ENCODE results near the gene UFSP1. TPM values are rescaled to one million over a fixed set of nuclear protein-coding genes. Genes with fewer than 3 reads are reported as not detected.

Gene UFSP1
- polyA plus RNA-seq, 4 donors = 2.2 to 5.3 (median 4.2) TPM

GRCh38 chr7:100894860-100895700 is 5.6 kb upstream of the UFSP1 start:
- Histone ChIP-seq H3K27ac (ENCODE audit: low read depth in 1 of 3, low read length in 2 of 3) (peak overlapping the region in 1 of 3 donors; percentile 42), H3K27me3 (ENCODE audit: control insufficient read depth in 3 of 3, insufficient read depth in 3 of 3, low read length in 3 of 3) (peaks cover 0 to 31% (median 3%) of the 10 kb centered on the region in 3 donors), H3K9me3 (ENCODE audit: control insufficient read depth in 2 of 2, insufficient read depth in 1 of 2, low read depth in 1 of 2, low read length in 1 of 2) (peaks cover 0 to 3% of the 10 kb centered on the region in 2 donors), H3K4me3 (ENCODE audit: low read depth in 1 of 3, low read length in 3 of 3) (peak overlapping the region in 2 of 3 donors; percentile 54 to 63), H3K36me3 (ENCODE audit: control insufficient read depth in 3 of 3, insufficient read depth in 2 of 3, low read depth in 1 of 3, low read length in 3 of 3) (peaks cover 0 to 9% (median 0%) of the 10 kb centered on the region in 3 donors), H3K4me1 (ENCODE audit: control insufficient read depth in 3 of 3, insufficient read depth in 2 of 3, low read depth in 1 of 3, low read length in 2 of 3) (peaks cover 0 to 46% (median 2%) of the 10 kb centered on the region in 3 donors)
- 1% methylated on average over 70 to 83 of the region's 83 CpGs for WGBS, 3 donors
- peak; percentile 31 to 65 for DNase-seq
- no peak for FAIRE-seq

- H3K4me1 ChIP-seq (ENCODE audit: control insufficient read depth in 3 of 3, insufficient read depth in 2 of 3, low read depth in 1 of 3, low read length in 2 of 3) = peaks cover 0 to 48% (median 2%) of the 10 kb centered on the region in 3 donors
- peaks cover 0 to 31% (median 3%) of the 10 kb centered on the region in 3 donors for H3K27me3 ChIP-seq (ENCODE audit: control insufficient read depth in 3 of 3, insufficient read depth in 3 of 3, low read length in 3 of 3)
- DNase-seq = no peak
- H3K9me3 ChIP-seq (ENCODE audit: control insufficient read depth in 2 of 2, insufficient read depth in 1 of 2, low read depth in 1 of 2, low read length in 1 of 2) = no peaks in the 10 kb centered on the region
- 31 to 44% (median 42%) methylated on average over 34 to 40 of the region's 40 CpGs for WGBS, 3 donors
- peaks cover 0 to 10% (median 0%) of the 10 kb centered on the region in 3 donors for H3K36me3 ChIP-seq (ENCODE audit: control insufficient read depth in 3 of 3, insufficient read depth in 2 of 3, low read depth in 1 of 3, low read length in 3 of 3)
- no peak overlapping the region for H3K27ac ChIP-seq (ENCODE audit: low read depth in 1 of 3, low read length in 2 of 3)
- H3K4me3 ChIP-seq (ENCODE audit: low read depth in 1 of 3, low read length in 3 of 3) = peak overlapping the region in 2 of 3 donors; percentile 54 to 63
- FAIRE-seq = no peak
These were observed 4.6 kb upstream of the UFSP1 start for GRCh38 chr7:100893910-100894721.

- Histone ChIP-seq H3K36me3 (ENCODE audit: control insufficient read depth in 3 of 3, insufficient read depth in 2 of 3, low read depth in 1 of 3, low read length in 3 of 3) (peaks cover 0 to 17% (median 0%) of the 10 kb centered on the region in 3 donors), H3K27ac (ENCODE audit: low read depth in 1 of 3, low read length in 2 of 3) (no peak overlapping the region), H3K4me3 (ENCODE audit: low read depth in 1 of 3, low read length in 3 of 3) (no peak overlapping the region), H3K27me3 (ENCODE audit: control insufficient read depth in 3 of 3, insufficient read depth in 3 of 3, low read length in 3 of 3) (peaks cover 0 to 31% (median 3%) of the 10 kb centered on the region in 3 donors), H3K4me1 (ENCODE audit: control insufficient read depth in 3 of 3, insufficient read depth in 2 of 3, low read depth in 1 of 3, low read length in 2 of 3) (peaks cover 0 to 53% (median 2%) of the 10 kb centered on the region in 3 donors), H3K9me3 (ENCODE audit: control insufficient read depth in 2 of 2, insufficient read depth in 1 of 2, low read depth in 1 of 2, low read length in 1 of 2) (no peaks in the 10 kb centered on the region)
- FAIRE-seq = no peak
- WGBS, 3 donors = 85 to 90% (median 87%) methylated on average over 21 to 32 of the region's 32 CpGs
- no peak for DNase-seq
These were observed 3.9 kb upstream of the UFSP1 start for GRCh38 chr7:100893318-100893895.

GRCh38 chr7:100892364-100893317 is 3.1 kb upstream of the UFSP1 start:
- H3K4me1 ChIP-seq (ENCODE audit: control insufficient read depth in 3 of 3, insufficient read depth in 2 of 3, low read depth in 1 of 3, low read length in 2 of 3) = peaks cover 0 to 53% (median 2%) of the 10 kb centered on the region in 3 donors

GRCh38 chr7:100891568-100892247 is 2.2 kb upstream of the UFSP1 start:
- Histone ChIP-seq H3K9me3 (ENCODE audit: control insufficient read depth in 2 of 2, insufficient read depth in 1 of 2, low read depth in 1 of 2, low read length in 1 of 2) (no peaks in the 10 kb centered on the region), H3K27ac (ENCODE audit: low read depth in 1 of 3, low read length in 2 of 3) (no peak overlapping the region), H3K4me1 (ENCODE audit: control insufficient read depth in 3 of 3, insufficient read depth in 2 of 3, low read depth in 1 of 3, low read length in 2 of 3) (peaks cover 0 to 52% (median 2%) of the 10 kb centered on the region in 3 donors), H3K36me3 (ENCODE audit: control insufficient read depth in 3 of 3, insufficient read depth in 2 of 3, low read depth in 1 of 3, low read length in 3 of 3) (peaks cover 4 to 34% (median 5%) of the 10 kb centered on the region in 3 donors), H3K4me3 (ENCODE audit: low read depth in 1 of 3, low read length in 3 of 3) (peak overlapping the region in 1 of 3 donors; percentile 61), H3K27me3 (ENCODE audit: control insufficient read depth in 3 of 3, insufficient read depth in 3 of 3, low read length in 3 of 3) (peaks cover 0 to 31% (median 3%) of the 10 kb centered on the region in 3 donors)
- no peak for DNase-seq
- 69 to 73% (median 71%) methylated on average over 8 of the region's 8 CpGs for WGBS, 3 donors
- FAIRE-seq = no peak

More at GRCh38 chr7:100892364-100893317, 3.1 kb upstream of the UFSP1 start:
- peaks cover 0 to 31% (median 3%) of the 10 kb centered on the region in 3 donors for H3K27me3 ChIP-seq (ENCODE audit: control insufficient read depth in 3 of 3, insufficient read depth in 3 of 3, low read length in 3 of 3)
- FAIRE-seq = no peak
- no peak for DNase-seq
- H3K36me3 ChIP-seq (ENCODE audit: control insufficient read depth in 3 of 3, insufficient read depth in 2 of 3, low read depth in 1 of 3, low read length in 3 of 3) = peaks cover 0 to 25% (median 0%) of the 10 kb centered on the region in 3 donors
- no peak overlapping the region for H3K27ac ChIP-seq (ENCODE audit: low read depth in 1 of 3, low read length in 2 of 3)
- H3K9me3 ChIP-seq (ENCODE audit: control insufficient read depth in 2 of 2, insufficient read depth in 1 of 2, low read depth in 1 of 2, low read length in 1 of 2) = no peaks in the 10 kb centered on the region
- 84 to 90% (median 88%) methylated on average over 40 to 44 of the region's 44 CpGs for WGBS, 3 donors
- no peak overlapping the region for H3K4me3 ChIP-seq (ENCODE audit: low read depth in 1 of 3, low read length in 3 of 3)

- Histone ChIP-seq H3K27ac (ENCODE audit: low read depth in 1 of 3, low read length in 2 of 3) (peak overlapping the region; percentile 42 to 95 (median 90)), H3K4me1 (ENCODE audit: control insufficient read depth in 3 of 3, insufficient read depth in 2 of 3, low read depth in 1 of 3, low read length in 2 of 3) (peaks cover 0 to 45% (median 2%) of the 10 kb centered on the region in 3 donors), H3K9me3 (ENCODE audit: control insufficient read depth in 2 of 2, insufficient read depth in 1 of 2, low read depth in 1 of 2, low read length in 1 of 2) (no peaks in the 10 kb centered on the region), H3K27me3 (ENCODE audit: control insufficient read depth in 3 of 3, insufficient read depth in 3 of 3, low read length in 3 of 3) (peaks cover 0 to 23% (median under 1%) of the 10 kb centered on the region in 3 donors), H3K4me3 (ENCODE audit: low read depth in 1 of 3, low read length in 3 of 3) (peak overlapping the region in 2 of 3 donors; percentile 43 to 61), H3K36me3 (ENCODE audit: control insufficient read depth in 3 of 3, insufficient read depth in 2 of 3, low read depth in 1 of 3, low read length in 3 of 3) (peaks cover 4 to 42% (median 11%) of the 10 kb centered on the region in 3 donors)
- FAIRE-seq (no peak), DNase-seq (peak in 1 of 2 donors; percentile 39)
- 19 to 45% (median 36%) methylated on average over 27 to 43 of the region's 43 CpGs for WGBS, 3 donors
These were observed 1.4 kb upstream of the UFSP1 start for GRCh38 chr7:100890653-100891567.

All from small intestine (tissue), 7 donors.